Endometrial microvascular endothelial cells (primary cell): Measurements from ENCODE around the gene COL25A1. TPM values are rescaled to one million over a fixed set of nuclear protein-coding genes. Genes with fewer than 3 reads are reported as not detected.
"Not testable (repeated sequence)": the region's sequence is repeated elsewhere in the genome, so short reads cannot be mapped to it uniquely, and the experiment has no call there.

ENCODE experiments used
- in situ Hi-C: cut with HindIII; loops from 2 replicates; pipeline ENCODE4 v1.10.0; 2017; ENCODE audit warnings: low sequenced_read_pairs, low pct_unique_long_range_greater_than_20kb; ENCODE audit errors: inconsistent ontology term
- total RNA-seq: library from RNA; depleted of rRNA; stranded (reverse); fragments of >200 nt; gene quantifications from one replicate; pipeline ENCODE4 v1.2.3, GENCODE V29; 2015; ENCODE audit errors: inconsistent ontology term

The COL25A1 gene
- total RNA-seq, 1 donor from 2014 or later, result 4.3 TPM

DNA sequence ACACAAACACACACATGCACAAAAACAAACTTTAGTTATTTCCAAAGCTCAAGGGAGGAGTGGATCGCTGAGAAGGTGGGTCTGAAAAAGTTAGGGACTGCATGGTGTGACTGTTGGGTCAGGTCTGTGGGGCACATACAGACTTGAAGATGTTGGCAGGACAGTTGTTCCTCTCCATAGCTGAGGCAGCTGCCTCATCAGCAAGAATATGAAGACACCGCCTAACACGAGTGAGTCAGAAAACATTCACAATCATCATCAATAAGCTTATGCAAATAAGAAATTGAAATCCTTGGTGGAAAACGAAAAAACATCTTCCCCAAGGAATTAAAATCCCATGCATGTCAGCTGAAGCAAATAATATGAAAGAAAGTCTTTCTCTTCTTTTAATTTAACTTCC is 148.0 kb downstream of the COL25A1 start:
- in situ Hi-C loops, result no loop called here

DNA sequence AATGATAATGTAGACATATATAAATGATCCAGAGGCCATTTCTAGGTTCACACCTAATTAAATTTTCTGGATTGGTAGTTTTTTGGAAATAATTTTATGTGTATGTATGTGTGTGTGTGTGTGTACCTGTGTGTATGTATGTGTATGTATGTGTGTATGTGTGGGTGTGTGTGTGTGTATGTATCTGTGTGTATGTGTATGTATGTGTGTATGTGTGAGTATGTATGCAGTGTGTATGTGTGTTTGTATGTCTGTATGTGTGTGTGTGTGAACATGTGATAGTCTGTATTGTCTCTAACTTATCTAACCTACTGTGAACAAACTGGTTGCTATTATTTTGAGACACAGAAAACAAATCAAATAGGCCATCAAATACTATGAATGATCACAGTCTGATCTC is 152.6 kb downstream of the COL25A1 start:
- in situ Hi-C loops, result no loop called here

DNA sequence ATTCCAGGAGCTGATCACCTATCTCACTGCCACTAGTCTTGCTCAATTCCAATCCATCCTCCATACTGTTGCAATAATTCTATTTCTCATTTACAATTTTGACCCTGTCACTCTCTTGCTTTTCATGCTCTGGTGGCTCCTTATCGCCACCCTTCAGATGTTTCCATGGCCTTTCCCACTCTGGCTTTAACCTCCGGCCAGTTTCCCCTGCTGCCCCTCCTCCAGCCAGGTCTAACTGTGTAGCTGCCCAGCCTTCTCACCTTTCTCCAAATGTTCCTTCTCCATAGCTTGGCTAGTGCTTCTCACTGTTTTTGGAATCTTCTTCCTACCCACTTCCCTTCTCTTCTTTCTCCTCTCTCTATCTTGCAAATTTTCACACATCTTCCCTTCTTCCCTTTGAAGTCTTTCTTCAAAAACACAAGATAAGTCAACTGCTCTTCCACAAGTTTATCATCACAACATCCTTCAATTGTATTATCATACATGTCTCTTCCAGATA is 153.8 kb downstream of the COL25A1 start:
- in situ Hi-C loops, result no loop called here

GRCh38 chr4:109147135-109147534 is 155.3 kb downstream of the COL25A1 start:
- in situ Hi-C loops, result no loop called here

- in situ Hi-C loops, result no loop called here
Measured at GRCh38 chr4:109146499-109146898, 156.0 kb downstream of the COL25A1 start.

DNA sequence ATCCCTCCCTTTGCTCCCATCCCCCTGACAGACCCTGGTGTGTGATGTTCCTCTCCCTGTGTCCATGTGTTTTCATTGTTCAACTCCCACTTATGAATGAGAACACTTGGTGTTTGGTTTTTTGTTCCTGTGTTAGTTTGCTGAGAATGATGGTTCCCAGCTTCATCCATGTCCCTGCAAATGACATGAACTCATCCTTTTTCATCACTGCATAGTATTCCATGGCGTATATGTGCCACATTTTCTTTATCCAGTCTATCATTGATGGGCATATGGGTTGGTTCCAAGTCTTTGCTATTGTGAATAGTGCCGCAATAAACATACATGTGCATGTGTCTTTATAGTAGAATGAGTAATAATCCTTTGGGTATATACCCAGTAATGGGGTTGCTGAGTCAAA is 164.3 kb downstream of the COL25A1 start:
- in situ Hi-C loops, result not testable (repeated sequence)

GRCh38 chr4:109134921-109135320 is 167.5 kb downstream of the COL25A1 start:
- in situ Hi-C loops, result no loop called here

GRCh38 chr4:109134268-109134667 is 168.2 kb downstream of the COL25A1 start:
- in situ Hi-C loops, result no loop called here

DNA sequence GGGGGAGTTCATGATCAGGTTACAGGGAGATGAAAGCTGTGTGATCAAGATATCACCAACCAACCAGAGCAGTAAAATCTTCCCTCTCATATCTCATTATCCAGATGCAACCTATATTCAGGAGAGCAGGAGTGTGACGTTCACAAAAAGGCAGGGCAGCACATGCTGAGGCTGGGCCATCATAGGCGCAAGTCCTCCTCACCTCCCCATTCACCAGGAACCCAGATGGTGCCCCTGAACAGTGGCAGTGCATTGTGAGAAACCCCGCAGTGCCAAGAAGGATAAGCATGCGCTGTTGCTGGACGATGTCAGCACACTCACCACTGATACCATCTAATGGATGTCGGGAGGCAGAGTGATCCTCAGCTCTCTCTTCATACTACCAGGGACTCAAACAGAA is 170.9 kb downstream of the COL25A1 start:
- in situ Hi-C loops, result no loop called here

- in situ Hi-C loops, result no loop called here
Measured at GRCh38 chr4:109128589-109128988, 173.9 kb downstream of the COL25A1 start.

- in situ Hi-C loops, result no loop called here
Measured at GRCh38 chr4:109127866-109128265, 174.6 kb downstream of the COL25A1 start.

- in situ Hi-C loops, result no loop called here
Measured at GRCh38 chr4:109126856-109127255, 175.6 kb downstream of the COL25A1 start.

DNA sequence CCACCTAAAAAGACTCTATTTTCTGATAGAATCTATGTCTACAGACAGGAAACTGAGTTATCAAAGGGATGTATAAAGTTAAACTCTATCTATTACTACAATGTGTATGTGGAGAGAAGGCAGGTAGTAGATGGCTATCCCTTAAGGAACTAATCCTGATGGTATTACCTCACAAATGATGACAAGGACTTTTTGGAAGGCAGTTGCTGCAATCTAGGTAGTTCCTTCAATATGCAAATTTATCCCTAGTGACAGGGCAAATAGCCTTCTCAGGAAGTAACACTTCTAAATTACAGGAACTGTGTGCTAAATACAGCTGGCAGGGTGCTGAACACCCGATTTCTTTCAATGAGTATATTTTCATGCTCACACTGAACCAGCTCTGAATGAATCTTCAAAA is 177.4 kb downstream of the COL25A1 start:
- in situ Hi-C loops, result no loop called here

GRCh38 chr4:109123951-109124350 is 178.5 kb downstream of the COL25A1 start:
- in situ Hi-C loops, result no loop called here

- in situ Hi-C loops, result no loop called here
Measured at GRCh38 chr4:109121561-109121960, 180.9 kb downstream of the COL25A1 start.

GRCh38 chr4:109119852-109120251 is 182.6 kb downstream of the COL25A1 start:
- in situ Hi-C loops, result no loop called here

DNA sequence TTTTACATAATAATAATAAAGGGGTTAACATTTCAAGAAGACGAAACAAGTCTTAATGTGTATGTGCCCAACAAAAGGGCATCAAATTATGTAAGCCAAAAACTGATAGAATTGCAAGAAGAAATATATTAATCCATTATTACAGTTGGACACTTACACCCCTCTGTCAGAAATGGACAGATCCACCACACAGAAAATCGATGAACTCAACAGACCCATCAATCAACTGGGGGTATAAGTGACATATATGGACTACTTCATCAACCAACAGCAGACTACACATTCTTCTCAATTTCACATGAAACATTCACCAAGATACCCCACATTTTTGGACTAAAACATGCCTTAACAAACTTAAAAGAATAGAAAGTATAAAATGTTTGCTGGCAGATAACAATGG is 183.8 kb downstream of the COL25A1 start:
- in situ Hi-C loops, result no loop called here

- in situ Hi-C loops, result no loop called here
Measured at GRCh38 chr4:109114501-109114900, 188.0 kb downstream of the COL25A1 start.

GRCh38 chr4:109113521-109113920 is 188.9 kb downstream of the COL25A1 start:
- in situ Hi-C loops, result no loop called here

GRCh38 chr4:109111031-109111430 is 191.4 kb downstream of the COL25A1 start:
- in situ Hi-C loops, result no loop called here

DNA sequence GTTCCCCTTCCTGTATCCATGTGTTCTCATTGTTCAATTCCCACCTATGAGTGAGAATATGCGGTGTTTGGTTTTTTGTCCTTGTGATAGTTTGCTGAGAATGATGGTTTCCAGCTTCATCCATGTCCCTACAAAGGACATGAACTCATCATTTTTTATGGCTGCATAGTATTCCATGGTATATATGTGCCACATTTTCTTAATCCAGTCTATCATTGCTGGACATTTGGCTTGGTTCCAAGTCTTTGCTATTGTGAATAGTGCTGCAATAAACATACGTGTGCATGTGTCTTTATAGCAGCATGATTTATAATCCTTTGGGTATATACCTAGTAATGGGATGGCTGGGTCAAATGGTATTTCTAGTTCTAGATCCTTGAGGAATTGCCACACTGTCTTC is 194.2 kb downstream of the COL25A1 start:
- in situ Hi-C loops, result not testable (repeated sequence)
